ENCODE results near the gene CEP95. TPM values are rescaled to one million over a fixed set of nuclear protein-coding genes. Genes with fewer than 3 reads are reported as not detected.

CEP95 gene
- total RNA-seq, 1 experiment from 2014 or later: 77.0 TPM

GRCh38 chr17:64458756-64459155 lies 48.0 kb upstream of the CEP95 start:
- ChIA-PET RAD21 (ENCODE audit: low non-redundant PET in 1 of 2, low total read pairs in 2 of 2, uncharacterized antibody in 2 of 2, unreplicated experiment in 2 of 2) (no interaction called here), POLR2A (no interaction called here), CTCF (interaction anchor here (1.8 kb wide), 1 partner anchor 39 kb away, joined by 3 read pairs; no protein-coding TSS in a partner anchor)
- no peaks in the 10 kb centered on the region for H3K27me3 ChIP-seq (ENCODE audit: insufficient read depth, low read length)
- H3K4me2 ChIP-seq (ENCODE audit: low read length): peak overlapping the region; percentile 66
- H4K20me1 ChIP-seq (ENCODE audit: insufficient read depth): no peaks in the 10 kb centered on the region
- intact Hi-C loops (cut with micrococcal nuclease): no loop called here
- no peaks in the 10 kb centered on the region for H3K9me2 ChIP-seq (ENCODE audit: insufficient read depth)
- TF ChIP-seq SRF (IDR thresholded peaks at IDR 0.05; ENCODE audit: low read depth) (no peak), POLR2A (IDR thresholded peaks at IDR 0.05; ENCODE audit: borderline replicate concordance, extremely low read depth, insufficient read depth, insufficient read length) (no peak), REST (IDR thresholded peaks at IDR 0.05; ENCODE audit: low read depth) (no peak), ELF1 (IDR thresholded peaks at IDR 0.05; ENCODE audit: borderline replicate concordance, low read depth) (no peak), CTCF (IDR thresholded peaks at IDR 0.05 in 2 of 3, conservative IDR thresholded peaks at IDR 0.05 in 1 of 3; ENCODE audit: borderline replicate concordance in 1 of 3, insufficient read depth in 1 of 3, low read depth in 2 of 3, low read length in 2 of 3) (no peak), EZH2phosphoT487 (IDR thresholded peaks at IDR 0.05; ENCODE audit: borderline replicate concordance) (no peak), SIN3A (IDR thresholded peaks at IDR 0.05; ENCODE audit: low read depth) (no peak), EZH2 (IDR thresholded peaks at IDR 0.05) (no peak), SP1 (IDR thresholded peaks at IDR 0.05; ENCODE audit: low read depth) (no peak), ATF3 (IDR thresholded peaks at IDR 0.05) (no peak), TCF7L2 (IDR thresholded peaks at IDR 0.05; ENCODE audit: borderline replicate concordance, extremely low read depth, insufficient read depth, insufficient read length) (no peak), RAD21 (IDR thresholded peaks at IDR 0.05; ENCODE audit: low read depth) (no peak), POLR2AphosphoS5 (IDR thresholded peaks at IDR 0.05; ENCODE audit: low read depth, low read length) (no peak), ZNF274 (IDR thresholded peaks at IDR 0.05; ENCODE audit: low read depth, low read length) (no peak), MAX (IDR thresholded peaks at IDR 0.05) (no peak), FOSL1 (IDR thresholded peaks at IDR 0.05; ENCODE audit: low read depth) (no peak), YY1 (IDR thresholded peaks at IDR 0.05; ENCODE audit: extremely low read depth, insufficient replicate concordance, low read depth, low read length) (no peak), CBX3 (IDR thresholded peaks at IDR 0.05; ENCODE audit: low read depth) (no peak), CEBPB (IDR thresholded peaks at IDR 0.05; ENCODE audit: low read depth) (no peak)
- TF ChIP-seq, protein P1, sequence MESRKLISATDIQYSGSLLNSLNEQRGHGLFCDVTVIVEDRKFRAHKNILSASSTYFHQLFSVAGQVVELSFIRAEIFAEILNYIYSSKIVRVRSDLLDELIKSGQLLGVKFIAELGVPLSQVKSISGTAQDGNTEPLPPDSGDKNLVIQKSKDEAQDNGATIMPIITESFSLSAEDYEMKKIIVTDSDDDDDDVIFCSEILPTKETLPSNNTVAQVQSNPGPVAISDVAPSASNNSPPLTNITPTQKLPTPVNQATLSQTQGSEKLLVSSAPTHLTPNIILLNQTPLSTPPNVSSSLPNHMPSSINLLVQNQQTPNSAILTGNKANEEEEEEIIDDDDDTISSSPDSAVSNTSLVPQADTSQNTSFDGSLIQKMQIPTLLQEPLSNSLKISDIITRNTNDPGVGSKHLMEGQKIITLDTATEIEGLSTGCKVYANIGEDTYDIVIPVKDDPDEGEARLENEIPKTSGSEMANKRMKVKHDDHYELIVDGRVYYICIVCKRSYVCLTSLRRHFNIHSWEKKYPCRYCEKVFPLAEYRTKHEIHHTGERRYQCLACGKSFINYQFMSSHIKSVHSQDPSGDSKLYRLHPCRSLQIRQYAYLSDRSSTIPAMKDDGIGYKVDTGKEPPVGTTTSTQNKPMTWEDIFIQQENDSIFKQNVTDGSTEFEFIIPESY (IDR thresholded peaks at IDR 0.05; ENCODE audit: extremely low read depth, insufficient replicate concordance, low read length): no peak
- no peak overlapping the region for H3K27ac ChIP-seq (ENCODE audit: low read depth, low read length)
- no peak overlapping the region for H2AFZ ChIP-seq (ENCODE audit: low read depth, low read length, poor library complexity, severe bottlenecking)
- peak overlapping the region; percentile 7; the same call in 1 of the 2 replicates for H3K9ac ChIP-seq (ENCODE audit: low read length)
- BruUV-seq (replicated peaks): no TSS peak
- H3K9me3 ChIP-seq (ENCODE audit: control insufficient read depth in 1 of 2, insufficient read depth in 1 of 2, low read depth in 1 of 2, low read length in 2 of 2): no peaks in the 10 kb centered on the region
- no peaks in the 10 kb centered on the region for H3K36me3 ChIP-seq (ENCODE audit: control insufficient read depth in 1 of 2, insufficient read depth in 2 of 2, low read length in 2 of 2)
- no peaks in the 10 kb centered on the region for H3K79me2 ChIP-seq (ENCODE audit: insufficient read depth, low read length)
- H3K4me1 ChIP-seq (ENCODE audit: control insufficient read depth in 1 of 2, insufficient read depth in 2 of 2, low read length in 2 of 2): peaks cover 7 to 28% of the 10 kb centered on the region in 2 experiments
- ATAC-seq: peak; percentile 19
- H3K4me3 ChIP-seq (replicated peaks in 1 of 2; ENCODE audit: low read depth in 1 of 2, low read length in 2 of 2): no peak overlapping the region
- DNase-seq (ENCODE audit: low read depth, low spot score): no peak

All from HCT116 (cell line).